CMK (cell line): ENCODE results near the gene RSAD1.
A peak's percentile ranks its signal among the peaks of the same experiment; 100 is the strongest.
"Not testable (repeated sequence)": the region's sequence is repeated elsewhere in the genome, so short reads cannot be mapped to it uniquely, and the experiment has no call there.

Source experiments
- DNase-seq: peaks from one replicate; pipeline ENCODE4 v3.0.0-alpha.2; 2010; ENCODE audit warnings: low read depth

Gene RSAD1

DNA sequence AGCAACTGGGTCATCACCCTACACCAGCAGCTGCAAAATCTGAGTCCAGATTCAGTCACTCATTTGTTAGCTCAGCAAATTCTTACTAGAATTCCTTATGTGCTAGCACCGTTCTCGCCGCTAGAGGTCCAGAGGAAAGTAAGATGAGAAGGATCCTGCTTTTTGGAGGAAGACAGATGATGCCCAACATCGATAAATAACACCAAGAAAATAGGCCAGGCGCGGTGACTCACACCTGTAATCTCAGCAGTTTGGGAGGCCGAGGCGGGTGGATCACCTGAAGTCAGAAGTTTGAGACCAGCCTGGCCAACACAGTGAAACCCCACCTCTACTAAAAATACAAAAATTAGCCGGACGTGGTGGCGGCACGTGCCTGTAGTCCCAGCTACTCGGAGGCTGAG is 5.9 kb upstream of the RSAD1 start:
- not testable (repeated sequence) for DNase-seq

DNA sequence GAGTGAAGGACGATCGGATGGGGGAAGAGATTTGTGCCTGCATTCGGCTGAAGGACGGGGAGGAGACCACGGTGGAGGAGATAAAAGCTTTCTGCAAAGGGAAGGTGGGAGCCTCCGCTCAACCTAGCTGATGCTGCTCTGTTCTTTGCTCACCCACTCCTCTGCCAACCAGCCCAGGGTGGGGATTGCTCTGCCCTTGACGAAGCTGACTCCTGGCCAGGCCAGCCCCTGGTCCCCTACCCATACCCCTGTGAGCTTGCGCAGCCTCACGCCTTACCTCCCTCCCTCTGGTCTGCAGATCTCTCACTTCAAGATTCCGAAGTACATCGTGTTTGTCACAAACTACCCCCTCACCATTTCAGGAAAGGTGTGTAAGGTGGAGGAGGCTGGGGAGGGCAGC is 4.8 kb upstream of the RSAD1 start:
- DNase-seq = no peak

DNA sequence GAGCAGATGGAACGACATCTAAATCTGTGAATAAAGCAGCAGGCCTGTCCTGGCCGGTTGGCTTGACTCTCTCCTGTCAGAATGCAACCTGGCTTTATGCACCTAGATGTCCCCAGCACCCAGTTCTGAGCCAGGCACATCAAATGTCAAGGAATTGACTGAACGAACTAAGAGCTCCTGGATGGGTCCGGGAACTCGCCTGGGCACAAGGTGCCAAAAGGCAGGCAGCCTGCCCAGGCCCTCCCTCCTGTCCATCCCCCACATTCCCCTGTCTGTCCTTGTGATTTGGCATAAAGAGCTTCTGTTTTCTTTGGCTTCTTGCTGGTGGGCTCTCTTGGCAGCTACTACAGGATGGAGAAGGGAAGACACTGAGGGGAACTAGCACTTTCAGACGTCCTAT is 4.1 kb upstream of the RSAD1 start:
- DNase-seq = no peak

DNA sequence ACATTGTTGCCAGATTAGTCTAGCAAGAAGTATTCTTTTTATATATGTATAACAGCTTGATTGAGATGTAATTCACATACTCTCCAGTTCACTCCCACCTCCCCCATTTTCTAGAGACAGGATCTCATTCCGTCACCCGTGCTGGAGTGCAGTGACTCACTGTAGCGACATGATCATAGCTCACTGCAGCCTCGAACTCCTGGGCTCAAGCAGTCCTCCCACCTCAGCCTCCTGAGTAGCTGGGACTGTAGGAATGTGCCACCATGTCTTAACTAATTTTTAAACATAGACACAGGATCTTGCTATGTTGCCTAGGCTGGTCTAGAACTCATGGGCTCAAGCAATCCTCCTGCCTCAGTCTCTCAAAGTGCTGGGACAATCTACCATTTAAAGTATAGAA is 3.3 kb upstream of the RSAD1 start:
- no peak for DNase-seq

DNA sequence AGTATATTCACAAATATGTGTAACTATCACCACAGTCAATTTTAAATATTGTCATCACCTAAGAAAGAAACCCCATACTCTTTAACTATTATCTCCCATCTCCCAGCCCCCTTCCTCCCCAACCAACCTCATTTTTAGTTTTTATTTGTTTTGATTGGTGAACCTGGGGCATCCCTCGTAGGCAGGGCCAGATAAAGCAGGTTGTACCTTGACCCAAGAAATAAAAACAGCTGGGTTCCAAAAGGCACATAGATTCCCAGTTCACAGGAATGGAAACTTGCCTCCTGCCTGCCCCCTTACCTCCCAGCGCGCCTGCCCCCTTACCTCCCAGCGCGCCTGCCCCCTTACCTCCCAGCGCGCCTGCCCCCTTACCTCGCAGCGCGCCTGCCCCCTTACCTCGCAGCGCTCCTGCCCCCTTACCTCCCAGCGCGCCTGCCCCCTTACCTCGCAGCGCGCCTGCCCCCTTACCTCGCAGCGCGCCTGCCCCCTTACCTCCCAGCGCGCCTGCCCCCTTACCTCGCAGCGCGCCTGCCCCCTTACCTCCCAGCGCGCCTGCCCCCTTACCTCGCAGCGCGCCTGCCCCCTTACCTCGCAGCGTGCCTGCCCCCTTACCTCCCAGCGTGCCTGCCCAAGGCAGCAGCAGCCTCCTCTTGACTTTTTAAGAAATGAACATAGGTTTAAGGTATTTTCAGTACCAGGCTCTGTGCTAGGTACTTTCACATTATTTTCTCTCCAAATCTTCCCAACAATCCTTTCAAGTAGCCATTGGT is 2.7 kb upstream of the RSAD1 start:
- DNase-seq = not testable (repeated sequence)

DNA sequence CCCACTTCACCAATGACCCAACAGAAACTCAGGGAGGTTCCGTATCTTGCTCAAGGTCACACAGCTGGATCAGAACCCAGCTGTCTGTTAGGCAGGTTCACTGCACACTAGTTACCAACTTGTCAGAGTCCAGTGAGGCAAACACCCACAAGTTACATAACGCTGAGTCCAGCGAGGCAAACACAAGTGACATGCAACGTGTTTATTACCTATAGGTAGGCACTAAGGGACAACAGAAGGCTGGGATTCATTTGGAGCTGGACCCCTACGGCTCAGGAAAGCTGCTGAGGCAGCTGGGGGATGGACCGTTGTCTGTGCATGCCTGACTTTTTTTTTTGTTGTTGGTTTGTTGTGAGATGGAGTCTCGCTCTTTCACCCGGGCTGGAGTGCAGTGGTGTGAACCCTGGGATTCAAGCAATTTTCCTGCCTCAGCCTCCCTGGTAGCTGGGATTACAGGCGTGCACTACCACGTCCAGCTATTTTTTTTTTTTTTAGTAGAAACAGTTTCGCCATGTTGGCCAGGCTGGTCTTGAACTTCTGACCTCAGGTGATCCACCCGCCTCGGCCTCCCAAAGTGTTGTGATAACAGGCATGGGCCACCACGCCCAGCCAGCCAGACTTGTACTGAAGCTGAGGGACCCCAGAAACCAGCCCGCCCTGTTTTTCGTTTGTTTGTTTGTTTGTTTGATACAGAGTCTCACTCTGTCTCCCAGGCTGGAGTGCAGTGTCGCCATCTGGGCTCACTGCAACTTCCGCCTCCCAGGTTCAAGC is 1.9 kb upstream of the RSAD1 start:
- no peak for DNase-seq

DNA sequence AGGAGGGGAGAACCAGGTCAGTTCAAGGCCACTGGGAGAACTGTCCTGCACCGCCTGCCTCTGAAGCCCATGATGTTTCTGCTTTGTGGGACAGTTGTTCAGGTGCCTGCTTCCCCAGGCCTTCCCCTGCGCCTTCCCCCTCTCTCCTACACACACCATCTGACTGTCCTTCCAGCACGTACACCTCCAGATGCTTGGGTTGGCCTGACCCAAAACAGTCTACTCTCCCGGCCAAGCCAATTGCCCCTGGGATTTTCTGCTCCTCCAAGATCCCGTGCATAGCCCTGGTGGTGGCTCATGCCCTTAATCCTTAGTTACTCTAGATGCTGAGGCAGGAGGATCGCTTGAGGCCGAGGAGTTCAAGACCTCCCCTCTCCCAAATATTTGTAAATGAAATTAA is 684 bp upstream of the RSAD1 start:
- no peak for DNase-seq

DNA sequence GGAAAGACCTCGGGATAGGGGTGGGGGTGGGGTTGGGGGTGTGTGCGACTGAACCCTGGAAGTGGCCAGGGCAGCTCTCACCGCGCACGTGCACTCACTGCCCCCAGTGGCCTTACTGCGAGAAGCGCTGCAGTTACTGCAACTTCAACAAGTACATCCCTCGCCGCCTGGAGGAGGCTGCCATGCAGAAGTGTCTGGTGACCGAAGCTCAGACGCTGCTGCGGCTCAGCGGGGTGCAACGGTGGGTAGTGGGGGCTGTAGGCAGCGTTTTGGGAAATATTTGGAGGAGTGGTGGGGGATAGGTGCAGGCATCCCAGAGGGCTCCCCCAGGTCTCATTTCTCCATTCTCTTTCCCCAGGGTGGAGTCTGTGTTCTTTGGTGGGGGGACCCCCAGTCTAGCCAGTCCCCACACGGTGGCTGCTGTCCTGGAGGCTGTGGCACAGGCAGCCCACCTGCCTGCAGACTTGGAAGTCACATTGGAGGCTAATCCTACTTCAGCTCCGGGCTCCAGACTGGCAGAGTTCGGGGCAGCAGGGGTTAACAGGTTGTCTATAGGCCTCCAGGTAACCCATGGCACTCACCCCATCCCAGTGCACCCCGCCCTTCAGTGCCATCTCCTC is 972 bp downstream of the RSAD1 start:
- DNase-seq = peak; percentile 82

DNA sequence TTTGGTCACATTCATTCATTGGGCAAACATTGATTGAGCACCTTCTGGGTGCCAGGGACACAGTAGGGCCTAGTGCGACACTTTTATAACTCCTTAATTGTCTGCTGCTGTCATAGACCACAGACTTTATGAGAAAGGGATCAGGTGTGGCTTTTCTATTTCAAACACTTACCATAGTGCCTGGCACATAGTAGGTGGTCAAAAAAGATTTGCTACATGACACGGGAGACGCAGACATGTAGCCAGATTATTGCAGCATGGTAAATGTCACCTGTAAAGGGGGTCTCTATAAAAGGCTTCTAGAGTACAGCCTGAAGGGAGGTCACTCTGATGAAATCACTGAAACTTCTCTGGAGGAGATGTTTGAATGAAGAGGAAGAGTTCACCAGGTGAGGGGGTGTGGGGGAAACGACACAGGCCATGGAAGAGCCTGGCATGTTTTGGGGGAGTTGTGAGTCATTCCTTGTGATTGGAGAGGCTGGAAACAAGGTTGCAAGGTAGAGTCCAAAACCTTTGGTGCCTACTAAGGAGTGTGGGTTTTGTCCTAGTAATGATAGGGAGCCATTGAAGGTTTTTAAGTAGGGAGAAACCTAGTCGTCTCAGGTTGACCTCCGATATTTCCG is 1.6 kb downstream of the RSAD1 start:
- DNase-seq = no peak

DNA sequence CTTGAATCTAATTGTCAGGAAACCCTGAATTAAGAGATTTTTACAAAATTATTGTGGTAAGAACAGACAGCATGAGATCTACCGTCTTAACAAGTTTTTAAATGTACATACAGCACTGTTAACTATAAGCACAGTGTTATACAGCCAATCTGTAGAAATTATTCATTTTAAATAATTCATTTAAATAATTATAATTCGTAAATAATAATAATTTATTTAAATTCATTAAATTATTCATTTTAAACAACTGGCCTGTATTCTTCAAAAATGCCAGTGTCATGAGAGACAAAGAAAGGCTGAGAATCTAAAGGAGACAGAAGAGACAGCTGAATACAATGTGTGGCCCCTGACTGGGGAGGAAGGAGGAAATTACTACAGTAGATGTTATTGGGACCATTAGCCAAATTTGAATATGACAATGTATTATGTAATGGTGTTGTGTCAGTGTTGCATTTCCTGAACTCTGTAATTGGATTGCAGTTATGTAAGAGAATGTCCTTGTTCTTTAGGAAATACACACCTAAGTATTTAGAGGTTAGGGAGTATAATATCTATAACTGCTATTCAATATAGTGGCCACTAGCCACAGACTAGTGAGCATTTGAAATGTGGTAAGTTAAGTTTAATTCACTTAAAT is 2.3 kb downstream of the RSAD1 start:
- no peak for DNase-seq

DNA sequence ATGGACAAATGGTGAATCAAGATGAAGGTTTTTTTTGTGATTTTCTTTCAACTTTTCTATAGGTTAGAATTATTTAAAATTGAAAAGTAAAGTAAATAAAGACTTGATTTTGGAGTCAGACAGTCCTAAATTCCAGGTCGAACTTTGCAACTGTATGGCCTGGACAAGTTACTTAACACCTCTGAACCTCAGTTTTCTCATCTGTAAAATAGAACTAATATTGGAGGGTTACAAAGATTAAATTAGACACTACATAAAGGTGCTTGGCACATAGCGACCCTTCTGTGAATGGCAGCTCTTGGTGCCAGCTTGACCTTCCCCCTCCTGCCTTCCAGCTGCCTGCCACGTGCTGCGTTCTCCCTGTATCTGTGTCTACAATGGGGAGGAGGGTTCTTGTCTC is 3.0 kb downstream of the RSAD1 start:
- no peak for DNase-seq

DNA sequence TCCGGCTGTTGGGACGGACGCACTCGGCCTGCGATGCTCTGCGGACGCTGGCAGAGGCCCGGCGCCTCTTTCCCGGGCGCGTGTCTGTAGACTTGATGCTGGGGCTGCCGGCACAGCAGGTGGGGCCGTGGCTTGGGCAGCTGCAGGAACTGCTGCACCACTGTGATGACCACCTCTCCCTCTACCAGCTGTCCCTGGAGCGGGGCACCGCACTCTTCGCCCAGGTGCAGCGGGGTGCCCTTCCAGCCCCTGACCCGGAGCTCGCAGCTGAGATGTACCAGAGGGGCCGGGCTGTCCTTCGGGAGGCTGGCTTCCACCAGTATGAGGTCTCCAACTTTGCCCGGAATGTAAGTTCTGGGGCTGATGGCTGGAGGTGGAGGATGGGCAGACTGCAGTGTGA is 3.5 kb downstream of the RSAD1 start:
- no peak for DNase-seq

DNA sequence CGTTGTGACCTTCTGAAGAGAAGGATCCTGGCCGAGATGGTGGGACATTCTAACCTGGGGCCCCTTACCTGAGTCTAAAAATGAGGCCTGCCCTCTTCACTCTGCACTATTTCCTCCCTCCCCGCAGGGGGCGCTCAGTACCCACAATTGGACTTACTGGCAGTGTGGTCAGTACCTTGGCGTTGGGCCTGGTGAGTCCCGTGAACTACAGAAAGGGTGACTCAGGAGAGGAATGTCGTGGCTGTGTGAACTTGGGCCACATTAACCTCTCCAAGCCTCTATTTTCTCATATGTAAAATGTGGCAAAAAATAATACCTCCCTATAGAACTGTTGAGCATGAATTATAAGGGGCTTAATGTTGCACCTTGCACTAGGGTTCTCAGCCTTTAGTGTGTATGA is 3.9 kb downstream of the RSAD1 start:
- DNase-seq = peak; percentile 47

DNA sequence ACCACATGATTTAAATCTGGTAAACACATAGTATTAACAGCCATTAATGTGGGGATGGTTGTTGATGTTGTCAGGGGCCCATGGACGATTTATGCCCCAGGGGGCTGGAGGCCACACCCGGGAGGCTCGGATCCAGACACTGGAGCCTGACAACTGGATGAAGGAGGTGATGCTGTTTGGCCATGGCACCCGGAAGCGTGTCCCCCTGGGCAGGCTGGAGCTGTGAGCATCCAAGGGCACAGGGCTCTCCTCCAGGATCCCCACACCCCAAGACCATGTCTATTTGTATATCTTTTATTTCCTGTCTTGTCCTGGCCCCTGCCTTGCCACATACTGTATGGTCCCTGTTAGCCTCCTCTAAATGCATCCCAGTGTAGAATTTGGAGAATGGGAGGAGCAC is 4.6 kb downstream of the RSAD1 start:
- DNase-seq = no peak

DNA sequence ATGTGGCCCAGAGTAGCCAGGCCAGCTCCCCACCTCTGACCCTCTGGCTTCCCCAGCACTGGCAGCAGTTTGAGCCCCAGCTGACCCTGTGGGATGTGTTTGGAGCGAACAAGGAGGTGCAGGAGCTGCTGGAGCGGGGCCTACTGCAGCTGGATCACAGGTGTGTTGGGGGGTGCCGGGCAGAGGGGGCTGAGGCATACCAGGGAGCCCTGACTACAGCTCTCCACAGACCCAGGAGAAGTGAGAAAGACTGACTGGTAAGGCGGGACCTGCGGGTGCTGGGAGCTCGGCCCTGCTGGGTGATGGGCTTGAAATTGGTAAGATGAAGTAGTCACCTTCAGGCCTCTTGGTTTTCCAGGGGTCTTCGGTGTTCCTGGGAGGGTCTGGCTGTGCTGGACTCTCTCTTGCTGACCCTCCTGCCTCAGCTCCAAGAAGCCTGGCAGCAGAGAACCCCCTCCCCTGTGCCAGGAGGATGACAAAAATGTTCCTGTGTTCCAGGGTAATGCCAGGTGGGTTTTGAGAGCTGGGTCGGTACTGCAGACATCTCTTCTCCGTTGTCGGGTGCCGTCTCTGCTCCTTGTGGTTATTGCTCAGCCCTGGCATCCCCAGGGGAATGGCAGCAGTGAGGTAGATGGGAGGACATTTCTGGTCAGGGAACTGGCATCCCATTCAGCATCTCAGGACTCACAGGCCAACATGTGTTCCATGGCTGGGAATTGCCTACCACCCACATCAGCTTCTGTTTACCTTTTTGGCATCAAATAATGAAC is 5.9 kb downstream of the RSAD1 start:
- DNase-seq = no peak

DNA sequence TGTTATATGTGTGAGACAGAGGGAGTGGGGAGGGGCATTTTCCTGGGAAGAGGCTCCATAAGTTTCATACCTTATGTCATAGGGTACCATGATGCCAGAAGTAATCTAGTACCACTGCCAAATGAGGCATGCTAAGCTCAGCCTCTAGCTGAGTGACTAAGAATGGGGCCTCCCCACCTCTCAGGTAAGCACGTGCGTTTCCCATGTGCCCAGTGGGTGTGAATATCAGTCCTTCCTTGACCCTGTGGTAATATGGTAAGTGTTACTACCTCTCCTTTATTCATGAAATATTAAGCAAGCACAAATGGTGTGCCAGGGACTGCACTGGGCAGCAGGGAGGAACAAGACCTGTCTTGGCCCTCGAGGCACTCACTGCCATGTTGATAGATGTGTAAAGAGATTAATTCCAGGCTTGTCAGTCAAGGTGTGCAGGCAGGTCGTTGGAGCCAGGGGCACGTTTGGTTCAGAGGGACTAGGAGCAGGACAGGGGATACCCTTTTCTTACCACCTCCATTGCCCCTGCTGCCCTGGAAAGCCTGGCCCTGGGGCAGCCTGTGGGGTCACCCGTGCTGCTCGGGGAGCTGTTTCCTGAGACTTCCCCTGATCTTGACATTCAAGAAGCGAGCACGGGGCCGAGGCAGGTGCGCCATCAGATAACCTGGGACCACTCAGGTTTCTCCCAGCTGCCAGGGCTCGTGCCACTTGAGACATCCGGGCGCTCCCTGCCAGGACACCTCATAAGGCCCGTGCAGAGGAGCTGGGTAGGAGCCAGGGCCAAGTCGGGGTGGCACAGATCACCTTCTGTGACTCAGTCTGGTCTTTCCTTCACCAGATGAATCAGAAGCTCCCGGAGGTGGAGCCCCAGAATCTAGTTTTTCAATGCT is 8.8 kb downstream of the RSAD1 start:
- no peak for DNase-seq

DNA sequence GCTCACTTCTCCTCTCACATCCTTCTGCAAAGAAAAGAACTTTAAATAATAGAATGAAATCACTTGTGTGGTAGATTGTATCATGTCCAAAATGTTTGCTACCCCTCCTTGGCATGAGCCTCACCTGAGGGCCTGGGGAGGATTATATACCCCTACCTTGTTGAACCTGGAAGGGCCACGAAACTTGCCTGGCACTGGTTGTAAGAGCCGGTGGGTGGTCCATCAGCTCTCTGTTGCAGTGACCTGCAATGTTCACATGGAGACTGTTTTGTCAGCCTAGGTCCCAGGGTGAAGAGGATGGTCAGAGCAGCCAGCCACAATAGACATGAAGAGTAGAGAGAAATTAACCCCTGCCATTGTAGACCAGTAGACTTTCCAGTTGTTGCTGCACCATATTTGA is 10.2 kb downstream of the RSAD1 start:
- no peak for DNase-seq

DNA sequence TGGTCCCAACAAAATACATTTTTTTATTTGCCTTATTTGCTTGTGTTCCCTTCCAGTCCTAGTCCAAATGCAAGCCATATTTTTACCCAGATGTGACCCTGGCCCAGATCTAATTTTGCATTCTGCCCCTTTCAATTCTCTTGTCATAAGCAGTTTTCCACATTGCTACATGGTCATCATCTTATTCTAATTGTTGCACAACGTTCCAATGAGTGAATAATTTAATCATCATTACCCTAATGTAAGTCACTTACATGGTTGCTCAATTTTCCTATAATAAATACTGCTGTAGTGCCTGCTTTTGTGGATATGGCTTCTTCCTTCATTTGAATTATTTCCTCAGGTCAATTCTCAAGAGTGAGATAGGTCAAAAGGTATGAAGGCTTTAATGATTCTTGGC is 12.8 kb downstream of the RSAD1 start:
- no peak for DNase-seq

DNA sequence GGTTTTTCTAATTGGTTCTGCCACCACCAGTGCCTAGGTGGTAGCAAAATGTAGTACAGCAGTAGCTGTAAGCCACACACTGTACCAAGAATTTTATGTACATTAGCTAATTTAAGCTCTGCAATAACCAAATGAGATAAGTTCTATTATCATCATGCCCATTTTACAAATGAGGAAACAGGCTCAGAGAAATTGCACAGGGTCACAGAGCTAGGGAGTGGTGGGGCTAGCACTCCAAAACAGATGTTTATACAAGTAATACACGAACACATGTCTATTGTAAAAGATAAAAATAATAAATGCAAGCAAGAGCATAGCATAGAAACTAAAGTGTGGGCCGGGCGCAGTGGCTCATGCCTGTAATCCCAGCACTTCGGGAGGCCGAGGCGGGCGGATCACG is 13.6 kb downstream of the RSAD1 start:
- DNase-seq = no peak

DNA sequence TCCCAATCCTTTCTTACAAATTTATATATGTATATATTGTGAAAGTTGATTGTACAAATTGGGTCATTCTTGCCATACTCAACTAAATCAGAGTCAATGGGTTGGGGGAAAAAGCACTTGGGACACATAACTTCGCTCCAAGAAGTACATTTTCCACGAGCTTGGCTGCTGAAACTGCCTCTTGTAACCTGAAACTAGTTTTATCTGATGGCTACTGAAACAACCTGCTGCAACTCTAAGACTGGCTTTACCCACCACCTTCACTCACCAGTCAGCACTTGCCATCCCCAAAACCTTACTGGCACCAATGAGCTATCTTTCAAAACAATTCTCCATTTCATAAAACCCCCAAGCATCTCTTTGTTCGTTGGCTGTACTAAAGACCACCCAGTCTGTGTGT is 15.1 kb downstream of the RSAD1 start:
- DNase-seq = no peak
